Osteoblast (primary cell): ENCODE results near the gene ADD1. TPM values are rescaled to one million over a fixed set of nuclear protein-coding genes. Genes with fewer than 3 reads are reported as not detected.

ENCODE experiments used
- DNase-seq: peaks from one replicate; pipeline ENCODE4 v3.0.0; 2011; ENCODE audit warnings: low spot score, mixed read lengths; ENCODE audit not compliant: insufficient read length; ENCODE audit errors: missing footprints
- H2AFZ ChIP-seq: 2 replicates; pipeline ENCODE4 v1.6.0; 2011; ENCODE audit warnings: mild to moderate bottlenecking, low read length
- H3K27ac ChIP-seq: 2 replicates; pipeline ENCODE4 v1.5.1; 2011; ENCODE audit warnings: mild to moderate bottlenecking, low read depth, low read length, moderate library complexity
- H3K27me3 ChIP-seq: 2 replicates; pipeline ENCODE4 v1.6.0; 2012; ENCODE audit warnings: mild to moderate bottlenecking, control low read depth, inconsistent platforms, low read length, moderate library complexity; ENCODE audit not compliant: insufficient read depth
- H3K36me3 ChIP-seq: 2 replicates; pipeline ENCODE4 v1.5.1; 2011; ENCODE audit warnings: mild to moderate bottlenecking, low read length, control low read depth, moderate library complexity; ENCODE audit not compliant: insufficient read depth
- H3K4me1 ChIP-seq: 2 replicates; pipeline ENCODE4 v1.5.1; 2011; ENCODE audit warnings: mild to moderate bottlenecking, low read length, control low read depth, moderate library complexity; ENCODE audit not compliant: insufficient read depth
- H3K4me2 ChIP-seq: 2 replicates; pipeline ENCODE4 v1.6.0; 2011; ENCODE audit warnings: mild to moderate bottlenecking, low read length; ENCODE audit not compliant: insufficient read depth
- H3K4me3 ChIP-seq: fragments of 200-600 bp; sonication (generic); 3 replicates; pipeline ENCODE4 v1.5.1; 2012; ENCODE audit warnings: mild to moderate bottlenecking, low read length, inconsistent platforms; ENCODE audit not compliant: insufficient read depth
- H3K79me2 ChIP-seq: 2 replicates; pipeline ENCODE4 v1.6.0; 2012; ENCODE audit warnings: mild to moderate bottlenecking, low read length, control low read depth, inconsistent platforms; ENCODE audit not compliant: insufficient read depth
- H3K9me3 ChIP-seq: 2 replicates; pipeline ENCODE4 v1.5.1; 2011; ENCODE audit warnings: low read depth, low read length, control low read depth
- H4K20me1 ChIP-seq: 2 replicates; pipeline ENCODE4 v1.6.0; 2012; ENCODE audit warnings: mild to moderate bottlenecking, low read length, control low read depth; ENCODE audit not compliant: insufficient read depth
- CTCF ChIP-seq: IDR thresholded peaks from 2 replicates; pipeline ENCODE4 v1.5.1; 2011; ENCODE audit warnings: mild to moderate bottlenecking, low read depth, low read length, moderate library complexity; ENCODE audit errors: extremely low read depth
- total RNA-seq: library from RNA; depleted of rRNA; stranded (reverse); fragments of >200 nt; gene quantifications from 2 replicates; pipeline ENCODE4 v1.2.3, GENCODE V29; 2012

ADD1 gene
- total RNA-seq, 1 donor = 200 TPM

- DNase-seq = peak; percentile 73
- Histone ChIP-seq H3K36me3 (peaks cover 45% of the 10 kb centered on the region), H3K9me3 (no peaks in the 10 kb centered on the region), H3K27me3 (no peaks in the 10 kb centered on the region), H3K4me3 (no peak overlapping the region), H3K27ac (no peak overlapping the region), H3K79me2 (peaks cover 2% of the 10 kb centered on the region), H3K4me1 (no peaks in the 10 kb centered on the region), H2AFZ (no peak overlapping the region), H3K4me2 (no peak overlapping the region), H4K20me1 (peaks cover 5% of the 10 kb centered on the region)
- TF ChIP-seq CTCF = no peak
Measured at GRCh38 chr4:2827071-2827873, 16.4 kb upstream of the ADD1 start.

- peaks cover 3% of the 10 kb centered on the region for H4K20me1 ChIP-seq
- no peak for TF ChIP-seq CTCF
- H3K4me3 ChIP-seq = no peak overlapping the region
- H3K9me3 ChIP-seq = no peaks in the 10 kb centered on the region
- H3K36me3 ChIP-seq = peaks cover 45% of the 10 kb centered on the region
- H3K79me2 ChIP-seq = peaks cover 2% of the 10 kb centered on the region
- no peaks in the 10 kb centered on the region for H3K27me3 ChIP-seq
- no peak overlapping the region for H3K4me2 ChIP-seq
- peak; percentile 76 for DNase-seq
- no peaks in the 10 kb centered on the region for H3K4me1 ChIP-seq
- no peak overlapping the region for H3K27ac ChIP-seq
- H2AFZ ChIP-seq = no peak overlapping the region
Measured at GRCh38 chr4:2827874-2828751, 15.5 kb upstream of the ADD1 start.

GRCh38 chr4:2828758-2829181, 14.9 kb upstream of the ADD1 start:
- DNase-seq = peak; percentile 57
- no peak overlapping the region for H2AFZ ChIP-seq
- peaks cover 2% of the 10 kb centered on the region for H3K79me2 ChIP-seq
- no peak overlapping the region for H3K4me2 ChIP-seq
- H3K4me1 ChIP-seq = no peaks in the 10 kb centered on the region
- TF ChIP-seq CTCF = no peak
- no peak overlapping the region for H3K4me3 ChIP-seq
- no peaks in the 10 kb centered on the region for H3K9me3 ChIP-seq
- H3K27ac ChIP-seq = no peak overlapping the region
- peaks cover 44% of the 10 kb centered on the region for H3K36me3 ChIP-seq
- no peaks in the 10 kb centered on the region for H4K20me1 ChIP-seq
- no peaks in the 10 kb centered on the region for H3K27me3 ChIP-seq
